Lower leg skin (tissue), 3 donors: Measurements from ENCODE around the gene LDLRAD2.

Experiments
- CTCF ChIP-seq, 3 donors: fragments of 450-650 bp; IDR thresholded peaks; one replicate each; pipeline ENCODE4 v1.5.1; 2016; ENCODE audit warnings: antibody characterized with exemption in 3 of 3, mild to moderate bottlenecking in 3 of 3, moderate library complexity in 2 of 3
- POLR2A ChIP-seq, 2 donors: fragments of 450-650 bp; IDR thresholded peaks; one replicate each; pipeline ENCODE4 v1.6.1; 2016 to 2017; ENCODE audit warnings: antibody characterized with exemption in 2 of 2, mild to moderate bottlenecking in 1 of 2, moderate library complexity in 1 of 2

- no peak for TF ChIP-seq CTCF (IDR thresholded peaks at IDR 0.05)
- TF ChIP-seq POLR2A (IDR thresholded peaks at IDR 0.05): no peak
Observed at GRCh38 chr1:21863981-21864380, 51.9 kb downstream of the LDLRAD2 start.
